ENCODE data around the gene ISLR. TPM values are rescaled to one million over a fixed set of nuclear protein-coding genes. Genes with fewer than 3 reads are reported as not detected.

ISLR gene
- total and polyA plus RNA-seq, 9 of the 15 experiments (the other 6 are each of a cell fraction or from before 2014, with no cell fraction given) = not detected

DNA sequence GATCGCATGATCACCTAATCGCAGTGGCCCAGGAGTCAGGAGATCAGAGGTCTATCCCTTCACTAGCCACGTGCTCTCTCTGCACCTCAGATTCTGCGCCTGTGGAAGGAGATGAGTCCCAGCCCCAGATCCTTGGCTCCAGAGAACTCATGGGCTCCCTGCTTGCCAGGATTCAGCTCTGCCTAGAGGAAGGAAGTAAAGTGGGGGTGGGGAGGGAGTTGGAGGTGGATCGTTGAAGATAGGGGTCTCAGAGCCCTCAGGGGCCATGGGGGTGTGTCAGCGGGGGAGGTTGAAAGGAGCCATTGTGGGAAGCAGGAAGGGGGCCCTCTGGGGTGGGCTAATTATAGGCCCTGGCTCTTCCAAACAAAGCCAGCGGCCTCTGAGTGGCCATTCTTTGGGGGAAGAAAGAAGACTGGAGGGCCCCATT, 40.4 kb downstream of the ISLR start (continued):
- TF ChIP-seq CBX2 (IDR thresholded peaks at IDR 0.05; ENCODE audit: insufficient read depth, low read length, poor library complexity, severe bottlenecking) (no peak), STAT5A (IDR thresholded peaks at IDR 0.05; ENCODE audit: borderline replicate concordance, low read length) (no peak), FOXA1 (IDR thresholded peaks at IDR 0.05; ENCODE audit: borderline replicate concordance) (no peak), SIX5 (IDR thresholded peaks at IDR 0.05; ENCODE audit: borderline replicate concordance in 1 of 2, insufficient read depth in 1 of 2, low read depth in 1 of 2, low read length in 2 of 2) (no peak), CBFA2T3 (IDR thresholded peaks at IDR 0.05) (peak; percentile 65), EP300 (IDR thresholded peaks at IDR 0.05; ENCODE audit: low read length) (no peak), MTF1 (CRISPR knock-in tag; IDR thresholded peaks at IDR 0.05; ENCODE audit: borderline replicate concordance) (no peak), GATA2 (CRISPR knock-in tag; IDR thresholded peaks at IDR 0.05) (no peak), ZNF583 (CRISPR knock-in tag; IDR thresholded peaks at IDR 0.05) (0 out of 2 replicates have a peak, but pooled peaks have one; percentile 20), ARID1B (IDR thresholded peaks at IDR 0.05) (peak; percentile 40; the same call in 1 of the 2 replicates), GABPB2 (CRISPR knock-in tag; conservative IDR thresholded peaks at IDR 0.05) (no peak), ESRRB (CRISPR knock-in tag; IDR thresholded peaks at IDR 0.05; ENCODE audit: borderline replicate concordance) (no peak), TAF1 (IDR thresholded peaks at IDR 0.05; ENCODE audit: control insufficient read depth, extremely low read depth, insufficient read depth, low read length, severe bottlenecking) (no peak), L3MBTL2 (IDR thresholded peaks at IDR 0.05) (peak; percentile 45), NFE2 (IDR thresholded peaks at IDR 0.05; ENCODE audit: low read depth) (no peak), ZNF584 (CRISPR knock-in tag; IDR thresholded peaks at IDR 0.05; ENCODE audit: low read depth) (no peak), XRCC3 (IDR thresholded peaks at IDR 0.05) (no peak)
- TF ChIP-seq, protein P1, sequence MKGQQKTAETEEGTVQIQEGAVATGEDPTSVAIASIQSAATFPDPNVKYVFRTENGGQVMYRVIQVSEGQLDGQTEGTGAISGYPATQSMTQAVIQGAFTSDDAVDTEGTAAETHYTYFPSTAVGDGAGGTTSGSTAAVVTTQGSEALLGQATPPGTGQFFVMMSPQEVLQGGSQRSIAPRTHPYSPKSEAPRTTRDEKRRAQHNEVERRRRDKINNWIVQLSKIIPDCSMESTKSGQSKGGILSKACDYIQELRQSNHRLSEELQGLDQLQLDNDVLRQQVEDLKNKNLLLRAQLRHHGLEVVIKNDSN (CRISPR knock-in tag; IDR thresholded peaks at IDR 0.05) = peak; percentile 71; the same call in 1 of the 2 replicates
- TF ChIP-seq, protein P2, sequence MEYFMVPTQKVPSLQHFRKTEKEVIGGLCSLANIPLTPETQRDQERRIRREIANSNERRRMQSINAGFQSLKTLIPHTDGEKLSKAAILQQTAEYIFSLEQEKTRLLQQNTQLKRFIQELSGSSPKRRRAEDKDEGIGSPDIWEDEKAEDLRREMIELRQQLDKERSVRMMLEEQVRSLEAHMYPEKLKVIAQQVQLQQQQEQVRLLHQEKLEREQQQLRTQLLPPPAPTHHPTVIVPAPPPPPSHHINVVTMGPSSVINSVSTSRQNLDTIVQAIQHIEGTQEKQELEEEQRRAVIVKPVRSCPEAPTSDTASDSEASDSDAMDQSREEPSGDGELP (CRISPR knock-in tag; IDR thresholded peaks at IDR 0.05; ENCODE audit: borderline replicate concordance) = no peak
- TF ChIP-seq, protein P3, sequence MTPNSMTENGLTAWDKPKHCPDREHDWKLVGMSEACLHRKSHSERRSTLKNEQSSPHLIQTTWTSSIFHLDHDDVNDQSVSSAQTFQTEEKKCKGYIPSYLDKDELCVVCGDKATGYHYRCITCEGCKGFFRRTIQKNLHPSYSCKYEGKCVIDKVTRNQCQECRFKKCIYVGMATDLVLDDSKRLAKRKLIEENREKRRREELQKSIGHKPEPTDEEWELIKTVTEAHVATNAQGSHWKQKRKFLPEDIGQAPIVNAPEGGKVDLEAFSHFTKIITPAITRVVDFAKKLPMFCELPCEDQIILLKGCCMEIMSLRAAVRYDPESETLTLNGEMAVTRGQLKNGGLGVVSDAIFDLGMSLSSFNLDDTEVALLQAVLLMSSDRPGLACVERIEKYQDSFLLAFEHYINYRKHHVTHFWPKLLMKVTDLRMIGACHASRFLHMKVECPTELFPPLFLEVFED (CRISPR knock-in tag; conservative IDR thresholded peaks at IDR 0.05) = no peak
- TF ChIP-seq, protein P4, sequence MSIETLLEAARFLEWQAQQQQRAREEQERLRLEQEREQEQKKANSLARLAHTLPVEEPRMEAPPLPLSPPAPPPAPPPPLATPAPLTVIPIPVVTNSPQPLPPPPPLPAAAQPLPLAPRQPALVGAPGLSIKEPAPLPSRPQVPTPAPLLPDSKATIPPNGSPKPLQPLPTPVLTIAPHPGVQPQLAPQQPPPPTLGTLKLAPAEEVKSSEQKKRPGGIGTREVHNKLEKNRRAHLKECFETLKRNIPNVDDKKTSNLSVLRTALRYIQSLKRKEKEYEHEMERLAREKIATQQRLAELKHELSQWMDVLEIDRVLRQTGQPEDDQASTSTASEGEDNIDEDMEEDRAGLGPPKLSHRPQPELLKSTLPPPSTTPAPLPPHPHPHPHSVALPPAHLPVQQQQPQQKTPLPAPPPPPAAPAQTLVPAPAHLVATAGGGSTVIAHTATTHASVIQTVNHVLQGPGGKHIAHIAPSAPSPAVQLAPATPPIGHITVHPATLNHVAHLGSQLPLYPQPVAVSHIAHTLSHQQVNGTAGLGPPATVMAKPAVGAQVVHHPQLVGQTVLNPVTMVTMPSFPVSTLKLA (conservative IDR thresholded peaks at IDR 0.05) = 0 out of 4 replicates have a peak, but pooled peaks of 1 of the 2 experiments have one; percentile 33
- TF ChIP-seq, protein P5, sequence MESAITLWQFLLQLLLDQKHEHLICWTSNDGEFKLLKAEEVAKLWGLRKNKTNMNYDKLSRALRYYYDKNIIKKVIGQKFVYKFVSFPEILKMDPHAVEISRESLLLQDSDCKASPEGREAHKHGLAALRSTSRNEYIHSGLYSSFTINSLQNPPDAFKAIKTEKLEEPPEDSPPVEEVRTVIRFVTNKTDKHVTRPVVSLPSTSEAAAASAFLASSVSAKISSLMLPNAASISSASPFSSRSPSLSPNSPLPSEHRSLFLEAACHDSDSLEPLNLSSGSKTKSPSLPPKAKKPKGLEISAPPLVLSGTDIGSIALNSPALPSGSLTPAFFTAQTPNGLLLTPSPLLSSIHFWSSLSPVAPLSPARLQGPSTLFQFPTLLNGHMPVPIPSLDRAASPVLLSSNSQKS (CRISPR knock-in tag; IDR thresholded peaks at IDR 0.05) = no peak
